Skin of body (tissue), 2 donors: ENCODE measurements around the gene HES1. TPM values are rescaled to one million over a fixed set of nuclear protein-coding genes. Genes with fewer than 3 reads are reported as not detected.
"Not testable (repeated sequence)": the region's sequence is repeated elsewhere in the genome, so short reads cannot be mapped to it uniquely, and the experiment has no call there.

Experiments used
- DNase-seq: peaks from one replicate; lab custom pipeline; 2025; lab: John Stamatoyannopoulos, UW
- total RNA-seq: library from RNA; depleted of rRNA; stranded (reverse); fragments of >200 nt; gene quantifications from one replicate; pipeline ENCODE4 v1.2.3, GENCODE V29; 2014

Gene HES1
- total RNA-seq, 1 donor from 2014 or later: 53.8 TPM

GRCh38 chr3:194140520-194141414 lies 4.8 kb downstream of the HES1 start:
- peak; percentile 47 for DNase-seq

- DNase-seq: peak; percentile 87
These were observed 5.6 kb downstream of the HES1 start for GRCh38 chr3:194141415-194142155.

GRCh38 chr3:194142156-194142910 lies 6.4 kb downstream of the HES1 start:
- DNase-seq: peak; percentile 65

- DNase-seq: no peak
These were observed 9.8 kb downstream of the HES1 start for GRCh38 chr3:194145702-194146101.

- DNase-seq: no peak
These were observed 11.7 kb downstream of the HES1 start for GRCh38 chr3:194147679-194148078.

- no peak for DNase-seq
These were observed 12.4 kb downstream of the HES1 start for GRCh38 chr3:194148383-194148782.

- DNase-seq: no peak
These were observed 14.4 kb downstream of the HES1 start for GRCh38 chr3:194150252-194150934.

- not testable (repeated sequence) for DNase-seq
These were observed 15.0 kb downstream of the HES1 start for GRCh38 chr3:194150935-194151302.

GRCh38 chr3:194154346-194154745 lies 18.4 kb downstream of the HES1 start:
- DNase-seq: no peak

- DNase-seq: no peak
These were observed 20.1 kb downstream of the HES1 start for GRCh38 chr3:194156095-194156494.

- DNase-seq: no peak
These were observed 23.0 kb downstream of the HES1 start for GRCh38 chr3:194158942-194159439.

- no peak for DNase-seq
These were observed 24.2 kb downstream of the HES1 start for GRCh38 chr3:194160158-194160557.

GRCh38 chr3:194161131-194162045 lies 25.4 kb downstream of the HES1 start:
- DNase-seq: no peak

- DNase-seq: no peak
These were observed 26.2 kb downstream of the HES1 start for GRCh38 chr3:194162070-194162678.

GRCh38 chr3:194162817-194163584 lies 27.1 kb downstream of the HES1 start:
- no peak for DNase-seq

- DNase-seq: no peak
These were observed 27.7 kb downstream of the HES1 start for GRCh38 chr3:194163697-194164096.

- DNase-seq: no peak
These were observed 28.9 kb downstream of the HES1 start for GRCh38 chr3:194164861-194165260.

- DNase-seq: no peak
These were observed 29.5 kb downstream of the HES1 start for GRCh38 chr3:194165271-194166018.
